Measurements from ENCODE around the gene NUMB. TPM values are rescaled to one million over a fixed set of nuclear protein-coding genes. Genes with fewer than 3 reads are reported as not detected.
A peak's percentile ranks its signal among the peaks of the same experiment; 100 is the strongest.

The NUMB gene
- polyA plus RNA-seq, 1 donor = 88.3 TPM

- H3K36me3 ChIP-seq (ENCODE audit: control insufficient read depth, insufficient read depth, low read length) = peaks cover 55% of the 10 kb centered on the region
- peaks cover 6% of the 10 kb centered on the region for H3K9me3 ChIP-seq (ENCODE audit: control insufficient read depth, low read depth, low read length)
- no peaks in the 10 kb centered on the region for H3K4me1 ChIP-seq (ENCODE audit: control insufficient read depth, insufficient read depth, low read length)
- DNase-seq = no peak
- no CpG with 5 or more reads among the region's 13 CpGs for WGBS (ENCODE audit: insufficient coverage, low lambda C conversion rate)
- no peak overlapping the region for H3K27ac ChIP-seq (ENCODE audit: low read length)
- peaks cover 2% of the 10 kb centered on the region for H3K27me3 ChIP-seq (ENCODE audit: control insufficient read depth, insufficient read depth, low read length)
- no peak overlapping the region for H3K4me3 ChIP-seq (ENCODE audit: low read length)
Observed at GRCh38 chr14:73249564-73250316, 208.6 kb downstream of the NUMB start.

- Histone ChIP-seq H3K4me3 (ENCODE audit: low read length) (no peak overlapping the region), H3K4me1 (ENCODE audit: control insufficient read depth, insufficient read depth, low read length) (no peaks in the 10 kb centered on the region), H3K36me3 (ENCODE audit: control insufficient read depth, insufficient read depth, low read length) (peaks cover 50% of the 10 kb centered on the region), H3K27me3 (ENCODE audit: control insufficient read depth, insufficient read depth, low read length) (peaks cover 2% of the 10 kb centered on the region), H3K9me3 (ENCODE audit: control insufficient read depth, low read depth, low read length) (peaks cover 6% of the 10 kb centered on the region), H3K27ac (ENCODE audit: low read length) (no peak overlapping the region)
- no CpG with 5 or more reads among the region's 1 CpG for WGBS (ENCODE audit: insufficient coverage, low lambda C conversion rate)
- DNase-seq = no peak
Observed at GRCh38 chr14:73249108-73249507, 209.2 kb downstream of the NUMB start.

GRCh38 chr14:73248108-73248868 is 210.1 kb downstream of the NUMB start:
- no peak overlapping the region for H3K27ac ChIP-seq (ENCODE audit: low read length)
- peaks cover 53% of the 10 kb centered on the region for H3K36me3 ChIP-seq (ENCODE audit: control insufficient read depth, insufficient read depth, low read length)
- H3K4me1 ChIP-seq (ENCODE audit: control insufficient read depth, insufficient read depth, low read length) = no peaks in the 10 kb centered on the region
- peaks cover 2% of the 10 kb centered on the region for H3K27me3 ChIP-seq (ENCODE audit: control insufficient read depth, insufficient read depth, low read length)
- H3K9me3 ChIP-seq (ENCODE audit: control insufficient read depth, low read depth, low read length) = peaks cover 6% of the 10 kb centered on the region
- WGBS (ENCODE audit: insufficient coverage, low lambda C conversion rate) = no CpG with 5 or more reads among the region's 9 CpGs
- H3K4me3 ChIP-seq (ENCODE audit: low read length) = no peak overlapping the region
- no peak for DNase-seq

- DNase-seq = no peak
- Histone ChIP-seq H3K27me3 (ENCODE audit: control insufficient read depth, insufficient read depth, low read length) (peaks cover 2% of the 10 kb centered on the region), H3K36me3 (ENCODE audit: control insufficient read depth, insufficient read depth, low read length) (peaks cover 44% of the 10 kb centered on the region), H3K9me3 (ENCODE audit: control insufficient read depth, low read depth, low read length) (peaks cover 6% of the 10 kb centered on the region), H3K4me3 (ENCODE audit: low read length) (peak overlapping the region; percentile 27), H3K27ac (ENCODE audit: low read length) (no peak overlapping the region), H3K4me1 (ENCODE audit: control insufficient read depth, insufficient read depth, low read length) (no peaks in the 10 kb centered on the region)
- WGBS (ENCODE audit: insufficient coverage, low lambda C conversion rate) = 80% methylated on average over 4 of the region's 18 CpGs
Observed at GRCh38 chr14:73246387-73247150, 211.8 kb downstream of the NUMB start.

GRCh38 chr14:73245480-73246325 is 212.6 kb downstream of the NUMB start:
- Histone ChIP-seq H3K27me3 (ENCODE audit: control insufficient read depth, insufficient read depth, low read length) (peaks cover 2% of the 10 kb centered on the region), H3K36me3 (ENCODE audit: control insufficient read depth, insufficient read depth, low read length) (peaks cover 36% of the 10 kb centered on the region), H3K9me3 (ENCODE audit: control insufficient read depth, low read depth, low read length) (peaks cover 6% of the 10 kb centered on the region), H3K4me1 (ENCODE audit: control insufficient read depth, insufficient read depth, low read length) (no peaks in the 10 kb centered on the region), H3K4me3 (ENCODE audit: low read length) (peak overlapping the region; percentile 27), H3K27ac (ENCODE audit: low read length) (no peak overlapping the region)
- DNase-seq = peak in 1 of 2 donors; percentile 62
- no CpG with 5 or more reads among the region's 64 CpGs for WGBS (ENCODE audit: insufficient coverage, low lambda C conversion rate)

- Histone ChIP-seq H3K4me3 (ENCODE audit: low read length) (no peak overlapping the region), H3K27ac (ENCODE audit: low read length) (no peak overlapping the region), H3K36me3 (ENCODE audit: control insufficient read depth, insufficient read depth, low read length) (peaks cover 28% of the 10 kb centered on the region), H3K4me1 (ENCODE audit: control insufficient read depth, insufficient read depth, low read length) (no peaks in the 10 kb centered on the region), H3K27me3 (ENCODE audit: control insufficient read depth, insufficient read depth, low read length) (peaks cover 6% of the 10 kb centered on the region), H3K9me3 (ENCODE audit: control insufficient read depth, low read depth, low read length) (peaks cover 6% of the 10 kb centered on the region)
- DNase-seq = no peak
- no CpG with 5 or more reads among the region's 14 CpGs for WGBS (ENCODE audit: insufficient coverage, low lambda C conversion rate)
Observed at GRCh38 chr14:73244541-73245290, 213.6 kb downstream of the NUMB start.

GRCh38 chr14:73243748-73244147 is 214.6 kb downstream of the NUMB start:
- no CpG with 5 or more reads among the region's 2 CpGs for WGBS (ENCODE audit: insufficient coverage, low lambda C conversion rate)
- DNase-seq = no peak
- peaks cover 28% of the 10 kb centered on the region for H3K36me3 ChIP-seq (ENCODE audit: control insufficient read depth, insufficient read depth, low read length)
- H3K27ac ChIP-seq (ENCODE audit: low read length) = no peak overlapping the region
- H3K27me3 ChIP-seq (ENCODE audit: control insufficient read depth, insufficient read depth, low read length) = peaks cover 6% of the 10 kb centered on the region
- H3K4me1 ChIP-seq (ENCODE audit: control insufficient read depth, insufficient read depth, low read length) = peaks cover 8% of the 10 kb centered on the region
- no peak overlapping the region for H3K4me3 ChIP-seq (ENCODE audit: low read length)
- peaks cover 6% of the 10 kb centered on the region for H3K9me3 ChIP-seq (ENCODE audit: control insufficient read depth, low read depth, low read length)

GRCh38 chr14:73243341-73243740 is 215.0 kb downstream of the NUMB start:
- DNase-seq = no peak
- peaks cover 6% of the 10 kb centered on the region for H3K9me3 ChIP-seq (ENCODE audit: control insufficient read depth, low read depth, low read length)
- peaks cover 28% of the 10 kb centered on the region for H3K36me3 ChIP-seq (ENCODE audit: control insufficient read depth, insufficient read depth, low read length)
- H3K27me3 ChIP-seq (ENCODE audit: control insufficient read depth, insufficient read depth, low read length) = peaks cover 6% of the 10 kb centered on the region
- no peak overlapping the region for H3K27ac ChIP-seq (ENCODE audit: low read length)
- no peak overlapping the region for H3K4me3 ChIP-seq (ENCODE audit: low read length)
- no CpG with 5 or more reads among the region's 3 CpGs for WGBS (ENCODE audit: insufficient coverage, low lambda C conversion rate)
- peaks cover 8% of the 10 kb centered on the region for H3K4me1 ChIP-seq (ENCODE audit: control insufficient read depth, insufficient read depth, low read length)

- DNase-seq = no peak
- H3K27ac ChIP-seq (ENCODE audit: low read length) = no peak overlapping the region
- H3K9me3 ChIP-seq (ENCODE audit: control insufficient read depth, low read depth, low read length) = peaks cover 6% of the 10 kb centered on the region
- H3K4me1 ChIP-seq (ENCODE audit: control insufficient read depth, insufficient read depth, low read length) = peaks cover 8% of the 10 kb centered on the region
- H3K36me3 ChIP-seq (ENCODE audit: control insufficient read depth, insufficient read depth, low read length) = peaks cover 28% of the 10 kb centered on the region
- H3K4me3 ChIP-seq (ENCODE audit: low read length) = no peak overlapping the region
- WGBS (ENCODE audit: insufficient coverage, low lambda C conversion rate) = 100% methylated on average over 1 of the region's 6 CpGs
- peaks cover 6% of the 10 kb centered on the region for H3K27me3 ChIP-seq (ENCODE audit: control insufficient read depth, insufficient read depth, low read length)
Observed at GRCh38 chr14:73242357-73242901, 215.9 kb downstream of the NUMB start.

Data from large intestine (tissue), 3 donors.